Stimulated activated CD4-positive, alpha-beta T cell treated with anti-CD3 and anti-CD28 coated beads, Interleukin-1b, Interleukin-23, amount 100 ng/mL, for 1 hour (primary cell): Measurements from ENCODE around the gene IFT81.

Source experiments
- DNase-seq, 2 donors: peaks; one replicate each; pipeline ENCODE4 v3.0.0-alpha.2; 2020; ENCODE audit warnings: low read depth in 2 of 2

Gene IFT81

GRCh38 chr12:110149086-110149660 is 25.0 kb downstream of the IFT81 start:
- no peak for DNase-seq

- DNase-seq: no peak
Observed at GRCh38 chr12:110156766-110157165, 32.6 kb downstream of the IFT81 start.

- no peak for DNase-seq
Observed at GRCh38 chr12:110157539-110157938, 33.4 kb downstream of the IFT81 start.

GRCh38 chr12:110159671-110160245 is 35.6 kb downstream of the IFT81 start:
- DNase-seq: no peak

GRCh38 chr12:110165540-110166159 is 41.5 kb downstream of the IFT81 start:
- DNase-seq: no peak

- no peak for DNase-seq
Observed at GRCh38 chr12:110168732-110169455, 44.7 kb downstream of the IFT81 start.

GRCh38 chr12:110170535-110171185 is 46.5 kb downstream of the IFT81 start:
- no peak for DNase-seq

GRCh38 chr12:110171186-110171538 is 47.0 kb downstream of the IFT81 start:
- no peak for DNase-seq

GRCh38 chr12:110171636-110172035 is 47.5 kb downstream of the IFT81 start:
- DNase-seq: no peak

GRCh38 chr12:110174373-110174996 is 50.3 kb downstream of the IFT81 start:
- no peak for DNase-seq

GRCh38 chr12:110175201-110175600 is 51.0 kb downstream of the IFT81 start:
- DNase-seq: no peak

GRCh38 chr12:110176745-110177144 is 52.6 kb downstream of the IFT81 start:
- DNase-seq: no peak

GRCh38 chr12:110179291-110179690 is 55.1 kb downstream of the IFT81 start:
- no peak for DNase-seq

- no peak for DNase-seq
Observed at GRCh38 chr12:110180591-110181005, 56.4 kb downstream of the IFT81 start.

GRCh38 chr12:110182281-110182680 is 58.1 kb downstream of the IFT81 start:
- DNase-seq: no peak

- DNase-seq: no peak
Observed at GRCh38 chr12:110183386-110183785, 59.2 kb downstream of the IFT81 start.

- DNase-seq: no peak
Observed at GRCh38 chr12:110185626-110186025, 61.5 kb downstream of the IFT81 start.

- no peak for DNase-seq
Observed at GRCh38 chr12:110186059-110186458, 61.9 kb downstream of the IFT81 start.

GRCh38 chr12:110193196-110193595 is 69.0 kb downstream of the IFT81 start:
- DNase-seq: no peak

GRCh38 chr12:110197003-110197402 is 72.8 kb downstream of the IFT81 start:
- DNase-seq: no peak

GRCh38 chr12:110198386-110198785 is 74.2 kb downstream of the IFT81 start:
- no peak for DNase-seq
